Left hindlimb (tissue), 1 donor: ENCODE data around the gene SAMD14.
A peak's percentile ranks its signal among the peaks of the same experiment; 100 is the strongest.

Experiments
- DNase-seq: peaks from one replicate; pipeline ENCODE4 v3.0.0-alpha.2; 2018

The SAMD14 gene

DNA sequence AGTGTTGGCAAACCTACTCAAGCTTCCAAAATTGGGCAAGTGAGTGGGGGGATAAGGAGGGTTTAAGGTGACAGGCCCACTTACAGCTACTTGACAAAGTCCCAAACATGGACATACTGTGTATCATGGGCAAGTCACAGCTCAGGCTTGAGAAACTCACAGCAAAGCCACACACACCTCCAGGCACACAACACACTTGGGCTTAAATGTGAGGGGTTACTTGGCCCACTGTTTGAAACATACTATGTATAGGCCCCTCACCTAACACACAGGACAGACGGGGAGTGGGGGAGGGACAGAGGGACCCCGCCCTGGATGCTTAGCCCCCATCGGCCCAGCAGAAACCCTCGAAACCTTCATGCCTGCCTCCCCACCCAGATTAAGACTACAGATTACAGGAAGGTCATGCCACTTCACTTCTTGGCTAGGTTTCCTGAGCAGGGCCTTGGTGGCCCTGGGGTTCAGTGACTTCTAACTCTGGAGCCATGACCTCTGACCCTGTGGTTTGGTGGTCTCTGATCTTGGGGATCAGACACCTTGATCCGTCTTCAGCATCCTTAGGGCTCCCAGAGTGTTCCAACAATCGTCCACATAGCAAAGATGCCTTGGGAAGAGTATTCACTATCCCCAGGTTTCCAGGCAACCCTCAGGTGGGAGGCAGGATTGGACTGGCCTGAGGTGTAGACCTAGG lies 2.3 kb upstream of the SAMD14 start:
- no peak for DNase-seq

DNA sequence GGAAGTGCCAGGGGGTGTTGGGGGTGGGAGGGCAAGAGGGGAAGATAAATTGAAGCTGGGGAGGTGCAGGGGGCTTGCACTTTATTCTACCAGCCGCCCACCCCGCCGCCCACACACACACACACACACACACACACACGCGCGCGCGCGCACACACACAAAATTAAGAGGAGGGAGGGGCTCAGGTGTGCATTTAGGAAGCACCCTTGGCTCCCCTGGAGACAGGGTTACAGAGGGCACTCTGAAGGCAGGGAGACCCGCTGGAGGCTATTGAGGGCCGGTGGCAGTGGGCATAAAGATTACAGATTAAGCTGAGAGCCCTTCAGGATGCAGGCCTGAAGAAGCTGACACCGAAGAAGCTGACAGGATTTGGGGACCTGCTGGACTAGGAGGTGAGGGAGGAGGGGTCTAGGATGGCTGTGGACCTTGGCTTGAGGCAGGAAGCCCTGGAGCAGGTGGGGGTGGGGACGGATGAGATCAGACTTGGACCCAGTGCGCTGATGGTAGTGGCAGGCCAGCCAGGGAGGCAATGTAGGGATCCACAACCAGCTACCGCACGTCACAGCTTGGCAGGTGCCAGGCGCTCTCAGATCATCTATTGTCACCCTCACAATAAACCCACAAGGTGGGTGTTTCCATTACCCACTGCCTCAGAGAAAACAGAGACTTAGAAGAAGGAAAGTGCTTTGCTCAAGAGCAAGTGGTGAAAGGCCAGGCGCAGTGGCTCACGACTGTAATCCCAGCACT lies 772 bp upstream of the SAMD14 start:
- DNase-seq, result no peak

DNA sequence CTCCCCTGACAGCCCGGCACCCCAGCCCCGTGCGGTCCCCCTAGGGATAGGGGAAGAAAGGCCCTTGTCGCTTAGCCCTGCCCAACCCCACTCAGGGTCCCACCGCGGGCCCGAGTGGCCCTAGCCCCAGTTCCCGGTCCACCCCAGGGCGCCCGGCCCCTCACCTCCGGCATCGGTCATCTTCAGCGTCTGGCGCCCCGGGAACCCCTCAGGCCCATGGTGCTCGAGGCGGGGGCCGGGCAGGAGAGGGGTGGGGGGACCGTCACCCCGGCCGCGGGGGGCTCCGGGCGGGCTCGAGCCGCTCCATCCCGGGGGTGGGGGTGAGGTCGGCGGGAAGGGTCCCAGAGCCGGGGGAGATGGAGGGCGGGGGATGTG lies 620 bp downstream of the SAMD14 start:
- DNase-seq, result no peak

DNA sequence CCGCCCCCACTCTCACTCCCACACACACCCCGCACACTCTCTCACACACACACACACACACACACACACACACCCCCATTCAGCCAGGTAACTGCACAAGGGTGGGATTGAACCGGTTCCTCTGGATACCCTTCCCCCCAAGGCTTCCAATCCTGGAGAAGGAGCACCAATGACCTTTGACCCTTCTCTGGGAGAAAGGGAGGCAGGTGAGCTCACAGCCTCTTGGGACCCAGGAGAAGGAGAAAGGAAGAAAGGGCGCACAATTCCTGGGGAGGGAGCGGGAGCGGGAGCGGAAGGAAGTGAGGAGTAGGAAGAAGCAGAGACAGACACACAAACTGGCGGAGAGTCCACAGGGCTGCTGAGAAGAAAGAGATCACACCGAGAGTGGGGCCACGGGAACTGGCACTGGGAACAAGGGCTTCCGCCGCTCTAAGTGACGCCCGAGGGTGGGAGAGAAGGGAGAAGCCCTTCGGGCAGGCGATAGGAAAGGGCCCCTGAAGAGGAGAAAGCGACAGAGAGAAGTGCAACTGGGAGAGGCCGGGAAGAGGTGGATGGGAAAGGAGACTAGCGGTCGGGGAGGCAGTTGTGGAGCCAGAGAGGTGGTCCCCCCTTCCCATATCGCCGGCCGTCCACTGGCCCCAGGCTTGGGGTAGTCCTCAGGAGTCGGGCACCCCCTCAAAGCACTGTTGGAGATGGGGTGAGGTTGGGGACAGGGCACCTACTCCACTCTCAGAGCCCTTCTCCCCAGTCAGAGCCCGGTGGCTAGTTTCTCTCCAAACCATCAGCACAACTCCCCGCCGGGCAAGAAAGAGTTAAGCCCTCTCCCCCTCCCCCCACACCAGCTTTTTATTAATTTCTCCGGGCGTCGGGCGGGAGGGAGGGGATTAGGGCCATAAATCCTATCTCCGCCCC lies 1.3 kb downstream of the SAMD14 start:
- no peak for DNase-seq

DNA sequence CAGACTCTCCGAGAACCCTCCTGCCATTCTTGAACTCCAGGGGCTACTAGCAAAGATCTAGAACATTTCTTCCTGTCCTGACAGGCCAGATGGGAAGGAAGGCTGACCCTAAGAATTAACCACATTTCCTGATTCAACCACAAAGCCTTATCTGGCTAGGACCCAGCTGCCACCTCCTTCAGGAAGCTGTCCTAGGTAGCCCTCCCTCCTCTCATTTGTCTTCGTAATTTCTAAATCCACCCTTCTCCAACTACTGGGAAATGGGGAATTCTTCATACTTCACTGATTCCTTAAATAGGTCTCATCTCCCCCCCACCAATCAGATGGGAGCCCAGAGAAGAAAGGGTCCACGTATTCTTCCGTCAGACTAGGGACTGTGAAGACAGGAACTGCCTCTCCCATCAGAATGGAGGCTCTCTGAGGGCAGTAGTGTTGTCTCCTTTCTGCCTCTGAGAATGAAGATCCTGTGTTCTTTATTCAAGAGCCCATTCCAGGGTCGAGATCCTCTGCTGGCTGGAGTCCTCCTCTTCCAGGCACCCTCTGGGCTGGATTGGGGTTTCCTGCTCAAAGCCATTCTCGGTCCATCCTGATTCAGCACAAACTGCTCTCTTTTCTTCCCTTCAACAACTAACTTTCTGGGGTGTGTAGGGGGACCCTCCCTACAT lies 2.1 kb downstream of the SAMD14 start:
- DNase-seq, result no peak

DNA sequence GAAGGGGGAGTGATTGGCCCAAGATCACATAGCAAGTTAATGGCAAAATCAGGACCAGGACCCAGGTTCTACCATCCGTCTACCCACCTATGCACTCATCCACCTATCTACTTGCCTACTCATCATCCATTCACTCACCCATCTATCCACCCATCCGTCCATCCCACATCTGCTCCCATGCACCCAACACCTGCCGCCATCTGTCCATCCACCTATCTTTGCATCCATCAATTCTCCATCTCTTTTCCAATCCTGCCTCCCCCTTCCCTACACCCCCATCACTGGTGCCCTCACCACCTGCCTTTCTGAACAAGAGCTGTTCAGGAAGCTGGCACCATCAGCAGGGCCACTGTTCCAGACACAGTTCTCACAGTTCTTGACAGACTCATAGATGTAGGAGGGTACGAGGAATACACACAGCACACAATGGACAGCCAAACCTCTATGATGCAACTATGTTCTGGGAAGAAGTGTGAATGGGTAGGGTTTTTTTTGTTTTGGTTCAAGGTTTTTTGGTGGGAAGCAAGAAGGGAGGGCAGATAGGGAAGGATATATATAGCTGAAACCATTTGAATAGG lies 4.5 kb downstream of the SAMD14 start:
- no peak for DNase-seq

DNA sequence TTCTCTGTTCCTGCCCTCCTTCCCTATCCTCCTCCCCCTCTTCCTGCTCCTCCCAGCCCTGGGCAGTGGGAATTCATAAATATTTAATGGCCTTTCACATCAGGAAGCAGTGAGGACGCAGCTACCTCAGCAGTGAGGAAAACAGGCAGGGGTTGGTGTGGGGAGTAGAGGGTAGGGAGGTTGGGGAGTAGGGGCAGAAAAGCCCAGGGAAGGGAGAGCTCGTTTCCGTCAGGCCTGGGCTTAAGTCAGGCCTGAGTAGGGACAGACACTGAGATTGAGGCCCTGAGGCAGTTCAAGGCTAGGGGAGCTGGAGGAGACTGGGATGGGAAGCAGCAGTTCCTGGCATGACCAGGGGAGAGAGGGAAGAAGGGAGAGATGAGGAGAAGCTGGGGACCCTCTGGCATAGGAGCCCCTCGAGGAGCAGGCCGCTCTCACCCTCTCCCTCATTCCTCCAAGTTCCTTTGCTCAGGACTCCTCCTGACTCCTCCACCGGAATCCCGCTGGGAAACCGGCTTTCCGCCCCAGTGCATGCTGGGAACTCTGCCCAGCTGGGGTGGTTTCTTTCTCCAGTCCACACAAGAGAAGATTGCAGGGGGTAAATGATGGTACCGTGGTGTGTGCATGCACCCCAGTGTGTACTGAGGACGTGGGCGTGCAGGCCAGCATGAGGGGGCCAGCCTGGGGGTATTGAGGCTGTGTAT lies 6.2 kb downstream of the SAMD14 start:
- DNase-seq, result no peak

DNA sequence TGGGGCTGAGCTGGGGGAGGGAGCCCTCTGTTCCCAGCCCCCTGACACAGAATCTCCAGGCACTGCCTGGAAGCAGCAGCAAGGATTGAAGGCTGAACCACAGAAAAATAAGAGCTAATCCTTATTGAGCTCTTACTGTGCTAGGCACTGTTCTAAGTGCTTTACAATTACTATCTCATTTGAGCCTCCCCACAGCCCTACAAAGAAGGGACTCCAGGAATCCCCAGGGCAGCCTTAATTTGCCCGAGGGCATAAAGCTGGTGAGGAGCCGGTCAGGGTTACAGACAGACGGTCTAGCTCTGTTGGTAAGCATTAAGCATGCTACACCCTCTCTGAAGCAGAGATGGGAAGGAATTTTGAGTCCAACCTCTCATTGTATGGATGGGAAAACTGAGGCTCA lies 7.0 kb downstream of the SAMD14 start:
- DNase-seq, result no peak

DNA sequence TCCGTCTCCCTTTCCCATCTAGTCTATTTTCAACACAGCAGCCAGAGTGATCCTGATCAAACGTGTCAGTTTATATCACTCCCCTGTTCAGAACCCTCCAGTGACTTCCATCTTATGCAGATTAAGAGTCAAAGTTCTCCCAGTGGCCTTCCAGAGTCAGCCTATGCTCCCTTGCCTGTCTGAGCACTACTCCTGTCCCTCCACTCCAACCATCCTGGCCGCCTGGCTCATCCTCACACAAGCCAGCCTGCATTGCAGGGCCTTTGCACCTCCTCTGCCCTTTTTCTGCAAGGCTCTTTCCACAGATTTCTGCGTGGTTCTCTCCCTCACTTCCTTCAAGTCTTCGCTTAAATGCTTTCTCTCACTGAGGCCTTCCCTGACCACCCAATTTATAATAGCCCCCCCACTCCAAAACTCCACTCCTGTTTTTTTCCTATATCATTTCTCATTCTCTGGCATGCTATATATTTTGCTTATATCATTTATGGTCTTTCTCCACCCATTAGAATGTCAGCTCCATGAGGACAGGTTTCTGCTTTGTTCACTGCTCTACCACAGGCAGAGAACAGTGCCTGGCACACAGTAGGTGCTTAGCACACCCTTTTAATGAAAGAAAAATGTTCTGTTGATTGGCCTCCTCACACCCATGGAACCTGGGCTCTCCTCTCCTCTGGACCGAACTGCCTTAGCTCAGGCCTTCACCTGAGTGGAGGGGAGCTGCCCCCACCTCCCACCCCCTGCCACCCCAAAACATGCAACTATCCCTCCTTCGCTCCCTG lies 9.3 kb downstream of the SAMD14 start:
- DNase-seq, result no peak

DNA sequence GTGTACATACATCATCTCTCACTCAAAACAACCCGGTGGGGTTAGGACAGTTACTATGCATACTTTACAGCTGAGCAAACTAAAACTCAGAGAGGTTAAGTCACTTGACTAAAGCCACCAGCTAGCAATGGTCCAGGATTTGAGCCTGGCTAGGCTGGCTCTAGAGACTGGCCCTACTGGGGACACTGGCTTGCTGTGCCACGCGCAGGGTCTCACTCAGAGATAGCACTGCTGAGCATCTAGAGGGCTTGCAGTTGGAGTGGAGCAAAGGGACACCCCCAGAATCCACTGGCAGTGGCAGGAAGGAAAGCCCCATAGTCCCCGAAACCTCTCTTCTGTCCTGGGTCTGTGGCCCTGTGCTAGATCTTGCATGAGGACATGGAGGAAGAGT lies 11.1 kb downstream of the SAMD14 start:
- DNase-seq, result no peak

DNA sequence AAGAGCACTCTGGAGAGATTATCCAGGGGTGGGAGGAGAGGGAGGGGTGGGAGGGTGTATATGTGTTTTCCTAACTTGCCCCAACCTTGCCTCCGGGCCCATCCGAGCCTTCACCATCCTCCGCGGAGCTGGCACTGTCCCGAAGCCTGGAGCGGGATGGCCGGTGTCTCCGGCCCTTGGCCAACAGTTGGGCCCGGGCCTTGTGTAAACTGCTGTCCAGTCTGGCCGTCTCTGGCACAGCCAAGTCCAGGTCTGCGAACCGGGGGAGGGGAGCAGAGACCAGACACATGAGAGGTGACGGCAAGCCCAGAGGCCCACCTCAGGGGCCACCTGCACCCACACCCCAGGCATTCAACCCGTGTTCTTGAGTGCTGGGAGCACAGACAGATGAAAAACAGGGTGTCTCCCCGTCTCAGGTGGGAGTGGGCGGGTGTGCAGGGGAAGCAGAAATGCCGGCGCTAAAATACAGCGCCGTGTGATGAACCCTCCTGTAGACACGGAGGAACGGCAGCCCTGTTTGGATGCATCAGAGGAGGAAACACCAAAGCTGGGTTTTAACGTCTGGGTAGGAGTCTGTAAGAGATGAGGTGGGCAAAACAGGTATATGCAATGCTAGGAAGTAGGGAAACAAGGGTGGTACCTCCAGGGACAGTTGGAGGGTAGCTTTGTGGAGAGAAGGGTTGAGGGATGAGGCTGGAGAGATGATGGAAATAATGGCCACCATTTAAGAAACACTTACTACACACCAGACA lies 11.7 kb downstream of the SAMD14 start:
- no peak for DNase-seq

DNA sequence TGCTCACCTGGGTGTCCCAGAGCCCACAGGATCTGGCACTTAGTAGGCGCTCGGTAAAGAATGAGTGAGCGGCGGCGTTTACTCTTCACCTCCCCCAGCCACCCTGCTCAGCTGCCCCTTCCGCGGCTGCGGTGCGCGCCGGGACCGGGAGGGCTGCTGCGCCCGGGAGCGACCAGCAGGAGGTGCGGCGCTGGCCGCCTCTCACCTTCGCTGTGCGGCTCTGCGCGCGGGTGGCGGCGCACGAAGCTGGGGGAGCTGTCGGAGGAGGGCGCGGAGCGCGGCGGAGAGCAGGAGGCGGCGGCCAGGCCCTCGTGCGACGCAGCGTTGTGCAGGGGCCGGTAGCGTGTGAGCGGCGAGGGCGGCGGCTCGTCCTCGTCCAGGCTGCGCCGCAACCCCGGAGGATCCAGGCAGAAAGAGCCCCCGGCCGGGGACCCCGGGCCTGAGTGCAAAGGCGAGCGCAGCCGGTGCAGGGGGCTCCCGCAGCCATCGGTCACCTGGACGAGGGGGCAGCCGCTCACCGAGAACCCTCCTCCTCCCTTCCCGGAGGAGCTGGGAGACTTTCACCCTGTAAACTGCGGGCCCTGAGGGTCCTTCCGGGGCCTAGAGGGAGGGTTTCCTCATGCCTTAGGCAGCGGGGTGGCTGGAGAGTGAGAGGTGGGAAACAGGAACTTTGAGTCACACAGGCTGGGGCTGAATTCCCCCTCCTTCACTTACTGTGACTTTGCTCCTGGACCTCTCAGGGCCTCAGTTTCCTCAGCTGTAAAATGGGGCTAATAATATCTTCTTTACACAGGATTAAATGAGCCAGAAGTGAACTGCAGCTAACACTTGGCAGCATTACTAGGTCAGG lies 12.5 kb downstream of the SAMD14 start:
- peak; percentile 62 for DNase-seq

DNA sequence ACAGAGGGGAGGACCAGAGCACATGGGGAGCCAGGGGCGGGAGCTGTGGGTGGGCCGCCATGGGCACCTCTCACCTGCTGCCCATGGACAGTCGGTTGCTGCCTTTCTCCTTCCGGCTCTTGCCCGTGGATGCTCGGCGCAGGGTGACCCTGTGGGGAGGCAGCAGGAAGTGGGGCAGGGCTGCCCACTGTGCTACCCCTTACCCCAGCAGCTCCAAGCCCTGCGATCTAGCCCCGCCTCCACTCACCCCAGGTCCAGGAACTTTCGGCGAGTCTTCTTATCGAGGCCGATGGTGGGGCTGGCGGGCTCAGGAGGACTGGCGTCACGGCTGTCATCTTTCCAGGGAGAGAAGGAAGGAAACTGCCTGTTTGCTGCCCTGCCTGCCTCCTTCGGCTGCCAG lies 14.2 kb downstream of the SAMD14 start:
- DNase-seq, result no peak

DNA sequence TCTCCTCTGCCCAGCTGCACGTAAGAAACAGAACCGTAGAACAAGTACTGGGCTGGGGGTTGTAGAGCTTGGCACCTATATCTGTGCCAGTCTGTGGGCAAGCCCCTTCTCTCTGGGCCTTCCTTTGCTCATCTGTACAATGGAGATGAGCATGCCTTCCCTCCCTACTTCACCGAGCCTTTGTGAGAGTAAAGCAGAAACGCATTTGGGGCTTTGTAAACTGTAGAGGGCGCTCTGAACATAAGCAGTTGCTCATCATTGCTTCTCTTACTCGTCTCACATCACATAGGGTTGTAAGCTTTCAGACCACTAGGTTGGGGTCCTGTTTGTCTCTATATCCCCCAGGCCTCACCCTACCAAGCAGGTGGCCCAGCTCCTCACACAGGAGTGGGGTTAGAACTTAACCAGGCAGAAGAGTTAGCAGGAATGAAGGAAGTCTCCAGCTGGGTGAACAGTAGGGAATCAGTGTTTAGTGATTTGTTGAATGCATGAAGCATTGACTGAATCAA lies 15.1 kb downstream of the SAMD14 start:
- DNase-seq, result no peak

DNA sequence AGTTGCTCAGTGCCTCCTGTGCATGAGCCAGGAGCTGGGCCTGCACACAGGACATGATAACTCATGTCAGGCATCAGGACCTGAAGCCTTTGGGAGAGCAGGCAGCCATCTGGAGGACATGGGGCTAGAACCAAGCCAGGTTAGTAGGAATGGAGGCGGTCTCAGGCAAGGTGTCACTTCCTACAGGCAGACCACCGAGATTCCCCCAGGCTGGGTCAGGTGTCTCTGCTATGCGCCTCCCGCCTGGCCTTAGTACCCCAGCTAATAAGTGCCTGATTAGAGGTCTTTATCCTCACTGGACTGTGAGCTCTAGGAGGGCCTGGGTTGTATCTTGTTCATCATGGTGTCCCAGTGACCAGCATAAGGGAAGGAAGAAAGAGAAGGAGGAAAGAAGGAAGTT lies 15.6 kb downstream of the SAMD14 start:
- no peak for DNase-seq

DNA sequence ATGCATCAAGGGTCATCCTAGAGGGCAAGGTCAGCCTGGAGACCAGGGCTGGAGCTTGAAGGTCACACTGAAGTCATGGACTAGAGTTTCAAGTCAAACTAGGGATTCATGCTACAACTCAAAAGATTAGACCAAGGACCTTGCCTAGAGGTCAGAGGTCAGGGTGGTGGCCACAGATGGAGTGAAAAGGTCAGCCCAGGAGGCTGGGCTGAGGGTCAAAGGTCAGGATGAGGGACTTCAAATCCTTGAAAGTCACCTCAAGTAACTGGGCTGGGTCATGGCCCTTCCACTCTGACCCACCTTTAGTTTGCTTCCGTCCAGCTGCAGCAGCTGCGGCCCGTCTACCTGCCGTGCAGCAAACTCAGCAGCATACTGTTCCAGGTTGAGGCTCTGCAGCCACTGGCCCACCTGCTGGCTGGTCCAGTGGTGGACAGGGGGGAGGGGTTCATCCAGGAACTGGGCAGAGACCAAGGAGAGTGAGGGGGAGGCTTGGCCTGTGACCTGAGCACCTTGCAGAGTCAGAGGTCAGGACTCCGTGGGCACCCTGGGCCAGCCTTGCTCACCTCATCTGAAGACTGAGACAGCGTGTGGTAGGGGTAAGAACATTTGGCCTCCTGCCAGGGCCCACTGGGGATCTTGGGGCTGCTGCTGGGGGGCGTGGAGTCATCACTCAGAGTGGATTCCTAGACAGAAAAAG lies 16.2 kb downstream of the SAMD14 start:
- DNase-seq, result no peak

DNA sequence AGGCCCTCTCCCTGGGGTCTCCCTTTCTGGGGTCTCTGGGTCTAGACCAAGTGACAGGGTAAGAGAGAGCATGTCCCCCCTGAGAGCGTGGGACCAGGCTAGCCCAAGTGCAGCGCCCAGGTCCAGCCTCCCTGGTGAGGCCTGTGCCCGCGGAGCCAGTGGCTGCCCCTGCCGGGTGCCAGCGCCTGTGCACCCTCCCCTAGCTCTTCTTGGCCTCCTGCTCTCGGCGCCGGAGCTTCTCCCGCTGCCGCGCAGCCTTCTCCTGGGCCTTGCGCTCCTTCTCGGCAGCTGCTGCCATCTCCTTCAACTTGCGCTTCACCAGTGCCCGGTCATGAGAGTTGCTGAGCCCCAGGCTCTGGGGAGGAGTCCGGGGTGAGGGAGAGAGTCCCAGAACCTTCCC lies 17.3 kb downstream of the SAMD14 start:
- no peak for DNase-seq
